Stimulated activated naive CD4-positive, alpha-beta T cell treated with Interleukin-2 at 50 U/mL for 16 hours (primary cell): ENCODE results near the gene RAB24.
"Not testable (repeated sequence)": the region's sequence is repeated elsewhere in the genome, so short reads cannot be mapped to it uniquely, and the experiment has no call there.

Source experiments
- DNase-seq: peaks from one replicate; lab custom pipeline; 2025; lab: John Stamatoyannopoulos, UW

The RAB24 gene

DNA sequence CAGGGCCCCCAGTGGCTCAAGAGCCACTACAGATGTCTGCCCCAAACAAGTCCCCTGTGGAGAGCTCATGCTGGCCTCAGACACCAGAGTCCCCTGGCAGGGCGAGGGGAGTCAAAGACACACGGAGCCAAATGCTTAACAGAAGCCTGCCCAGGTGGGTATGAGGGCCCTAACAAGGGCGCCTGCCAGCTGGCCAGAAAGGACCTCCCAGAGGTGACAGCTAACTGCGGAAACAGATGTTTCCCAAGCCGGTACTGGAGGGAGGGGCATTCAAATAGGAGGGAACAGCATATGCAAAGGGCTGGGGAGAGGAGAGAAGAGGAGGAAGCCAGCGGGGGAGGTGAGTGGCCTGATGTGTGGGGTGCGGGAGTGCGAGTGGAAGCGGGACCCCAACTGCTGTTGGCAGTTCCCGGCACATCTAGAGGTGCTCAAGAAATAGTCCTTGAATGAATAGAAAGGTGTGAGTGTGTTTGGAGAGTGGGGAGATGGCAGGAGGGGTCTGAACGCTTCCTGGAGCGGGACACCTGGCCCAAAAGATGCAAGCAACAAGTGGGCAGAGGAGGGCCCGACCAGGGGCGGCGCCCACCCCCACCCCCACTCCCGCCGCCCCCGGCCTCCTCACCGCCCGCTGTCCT lies 7.4 kb upstream of the RAB24 start:
- no peak for DNase-seq

- no peak for DNase-seq
Measured at GRCh38 chr5:177310332-177310731, 6.8 kb upstream of the RAB24 start.

- peak; percentile 63 for DNase-seq
Measured at GRCh38 chr5:177309351-177310191, 6.1 kb upstream of the RAB24 start.

GRCh38 chr5:177308740-177309139 lies 5.2 kb upstream of the RAB24 start:
- no peak for DNase-seq

DNA sequence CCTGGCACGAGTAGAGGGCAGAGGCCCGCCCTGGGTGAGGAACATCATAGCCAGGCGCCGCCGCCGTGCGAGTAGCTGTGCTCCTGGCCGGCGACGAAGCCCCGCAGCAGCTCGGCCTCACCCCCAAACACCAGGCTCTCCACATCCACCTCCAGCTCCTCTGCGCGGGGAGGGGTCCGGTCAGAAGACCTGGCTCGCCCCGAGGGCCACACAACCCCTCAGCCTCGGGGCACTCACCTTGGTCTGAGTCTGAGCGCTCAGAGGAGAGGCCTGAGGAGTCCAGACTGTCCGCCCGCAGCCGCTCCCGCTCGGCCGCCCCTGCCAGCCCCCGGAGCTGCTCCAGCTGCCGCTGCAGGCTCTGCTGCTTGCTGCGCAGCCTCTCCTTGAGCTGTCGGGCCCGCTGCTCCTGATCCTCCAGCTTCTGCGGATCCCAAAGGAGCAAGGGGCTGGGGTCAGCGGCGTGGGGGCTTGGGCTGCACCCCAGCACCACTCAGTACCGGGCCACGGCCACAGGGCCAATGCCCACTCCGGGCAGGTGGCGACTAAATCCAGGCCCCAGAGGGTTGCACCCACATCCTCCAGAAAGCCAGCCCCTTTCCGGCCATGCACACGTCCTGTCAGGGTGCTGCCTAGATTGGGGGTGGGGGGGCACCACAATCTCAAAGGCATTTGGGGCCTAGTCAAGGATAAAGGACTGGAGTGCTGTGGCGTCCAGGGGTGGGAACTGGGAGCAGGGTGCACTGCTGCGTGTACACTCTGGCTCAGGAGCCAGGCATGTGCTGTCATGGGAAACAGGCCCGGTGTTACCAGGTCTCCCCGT lies 4.2 kb upstream of the RAB24 start:
- no peak for DNase-seq

GRCh38 chr5:177306674-177307543 lies 3.4 kb upstream of the RAB24 start:
- DNase-seq = no peak

DNA sequence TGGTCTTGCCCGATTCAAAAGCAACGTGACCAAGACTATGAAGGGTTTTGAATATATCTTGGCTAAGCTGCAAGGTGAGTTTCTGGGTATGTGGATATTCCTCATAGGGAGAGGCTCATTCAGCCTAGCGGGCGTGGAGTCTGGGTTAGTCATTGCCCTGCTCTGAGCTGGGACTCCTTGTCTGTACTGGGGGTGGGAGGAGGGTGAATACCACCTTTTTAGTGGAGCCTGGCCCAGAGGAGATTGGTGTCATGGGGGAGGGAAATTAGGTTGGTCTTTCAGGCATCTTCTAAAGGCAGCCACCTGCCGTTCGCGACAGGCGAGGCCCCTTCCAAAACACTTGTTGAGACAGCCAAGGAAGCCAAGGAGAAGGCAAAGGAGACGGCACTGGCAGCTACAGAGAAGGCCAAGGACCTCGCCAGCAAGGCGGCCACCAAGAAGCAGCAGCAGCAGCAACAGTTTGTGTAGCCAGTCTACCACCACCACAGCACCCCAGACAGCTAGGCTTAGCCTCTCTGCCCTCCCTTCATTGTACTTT lies 2.7 kb upstream of the RAB24 start:
- not testable (repeated sequence) for DNase-seq

DNA sequence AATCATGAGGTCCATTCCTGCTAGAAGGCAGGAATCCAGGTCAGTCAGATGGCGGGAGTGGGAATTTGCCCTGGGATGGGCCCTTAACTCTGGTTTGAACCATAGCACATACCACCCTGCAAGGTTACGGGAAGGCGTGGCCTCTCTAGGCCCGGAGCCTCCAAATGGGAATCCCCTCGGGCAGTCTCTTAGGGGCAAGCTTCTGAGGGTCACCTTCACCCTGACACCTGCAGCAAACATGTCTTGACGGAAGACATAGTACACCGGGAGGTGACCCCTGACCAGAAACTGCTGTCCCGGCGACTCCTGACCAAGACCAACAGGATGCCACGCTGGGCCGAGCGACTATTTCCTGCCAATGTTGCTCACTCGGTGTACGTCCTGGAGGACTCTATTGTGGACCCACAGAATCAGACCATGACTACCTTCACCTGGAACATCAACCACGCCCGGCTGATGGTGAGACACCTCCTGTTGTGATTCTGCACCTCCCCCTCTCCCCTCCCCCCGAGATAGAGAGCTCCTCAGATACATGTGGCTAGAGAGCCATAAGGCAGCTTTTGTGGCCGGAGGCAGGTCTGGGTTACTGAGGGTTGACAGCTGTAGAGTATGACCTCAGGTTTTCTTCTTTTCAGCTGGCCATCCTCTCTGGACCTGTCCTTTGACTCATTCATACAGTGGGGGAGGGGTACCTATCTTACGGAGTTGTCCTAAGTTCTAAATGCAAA lies 1.0 kb upstream of the RAB24 start:
- DNase-seq = peak; percentile 20

- DNase-seq = no peak
Measured at GRCh38 chr5:177303925-177304391, 439 bp upstream of the RAB24 start.

GRCh38 chr5:177302354-177303110 lies 987 bp downstream of the RAB24 start:
- no peak for DNase-seq

DNA sequence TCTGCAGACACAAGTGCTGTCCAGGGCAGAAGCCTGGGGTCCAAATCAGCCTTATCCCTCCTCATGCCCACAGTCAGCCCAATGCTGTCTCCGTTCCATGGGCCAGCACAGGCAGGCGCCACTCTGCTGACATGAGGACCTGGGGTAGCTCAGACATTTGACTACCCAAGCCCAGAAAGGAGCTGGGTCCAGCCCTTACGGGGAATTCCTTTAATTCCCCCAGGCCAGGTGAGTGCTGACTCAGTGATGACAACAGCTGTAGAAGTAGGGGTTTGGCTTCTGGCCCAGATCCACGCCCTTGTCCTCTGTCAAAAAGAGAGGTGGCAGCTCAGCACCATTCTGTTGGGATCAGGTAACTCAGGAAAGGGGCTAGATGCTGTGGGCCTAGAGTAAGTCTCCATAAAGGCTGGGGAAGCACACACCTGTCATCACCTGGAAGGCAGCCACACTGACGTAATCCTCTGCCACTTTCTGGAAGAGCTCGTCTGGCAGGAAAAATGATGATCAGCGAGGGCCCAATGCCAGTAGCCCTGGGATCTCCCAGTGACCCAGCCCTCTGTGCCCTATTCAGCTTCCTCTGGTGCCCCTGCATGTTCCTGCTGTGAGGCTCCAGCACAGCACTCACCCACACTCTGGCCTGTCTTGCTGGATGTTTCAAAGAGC lies 1.9 kb downstream of the RAB24 start:
- DNase-seq = peak; percentile 9

- DNase-seq = no peak
Measured at GRCh38 chr5:177300951-177301350, 2.6 kb downstream of the RAB24 start.

DNA sequence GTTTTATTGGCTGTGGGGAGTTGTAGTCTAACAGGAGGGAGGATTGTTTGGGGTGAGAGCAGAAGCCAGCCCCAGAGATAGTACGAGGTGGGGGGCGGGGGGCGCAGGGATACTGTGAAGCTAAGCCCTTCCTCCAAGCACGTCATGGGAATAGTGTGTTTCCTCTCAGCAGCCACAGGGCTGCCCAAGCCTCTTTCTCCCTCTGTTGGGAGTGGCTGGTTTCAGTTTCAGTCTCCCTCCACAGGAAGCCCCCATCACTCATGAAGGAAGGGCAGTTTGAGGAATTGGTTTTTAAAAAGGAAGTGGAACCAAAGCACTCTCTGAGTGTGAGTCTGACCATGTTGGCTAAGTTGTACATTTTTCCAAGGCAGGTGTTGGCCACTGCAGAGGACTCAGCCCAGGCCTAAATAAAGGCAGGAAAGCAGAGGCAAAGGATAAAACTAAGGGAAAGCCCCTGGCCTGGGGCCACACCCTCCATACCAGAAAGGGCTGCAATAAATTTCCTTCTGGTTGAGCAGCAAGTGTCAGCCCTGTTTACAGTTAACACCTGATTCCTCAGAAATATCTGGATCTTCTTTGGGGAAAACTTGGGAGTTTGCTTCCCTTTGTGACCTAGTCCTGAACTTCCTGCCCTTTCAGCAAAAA lies 3.2 kb downstream of the RAB24 start:
- DNase-seq = peak; percentile 40

- DNase-seq = no peak
Measured at GRCh38 chr5:177299697-177300096, 3.8 kb downstream of the RAB24 start.

DNA sequence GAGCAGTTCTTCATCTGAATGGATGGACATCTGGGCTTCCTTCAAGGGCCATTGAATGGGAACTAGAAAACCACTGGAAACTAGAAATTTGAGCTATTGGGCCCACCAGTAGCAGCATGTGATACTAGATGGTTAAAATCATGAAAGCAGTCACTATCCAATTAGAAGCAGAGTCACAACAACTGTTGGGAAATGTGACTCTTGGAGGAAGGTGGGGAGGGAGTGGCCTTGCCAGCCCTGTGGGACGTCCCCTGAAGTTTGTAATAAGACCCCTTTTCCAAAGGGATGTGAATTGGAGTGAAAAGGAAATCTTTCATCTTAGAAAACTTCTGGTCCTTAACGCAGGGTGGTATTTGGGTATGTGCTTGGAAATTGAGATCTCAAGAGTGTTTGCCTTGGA lies 5.6 kb downstream of the RAB24 start:
- DNase-seq = no peak

- DNase-seq = no peak
Measured at GRCh38 chr5:177296581-177296980, 6.9 kb downstream of the RAB24 start.

DNA sequence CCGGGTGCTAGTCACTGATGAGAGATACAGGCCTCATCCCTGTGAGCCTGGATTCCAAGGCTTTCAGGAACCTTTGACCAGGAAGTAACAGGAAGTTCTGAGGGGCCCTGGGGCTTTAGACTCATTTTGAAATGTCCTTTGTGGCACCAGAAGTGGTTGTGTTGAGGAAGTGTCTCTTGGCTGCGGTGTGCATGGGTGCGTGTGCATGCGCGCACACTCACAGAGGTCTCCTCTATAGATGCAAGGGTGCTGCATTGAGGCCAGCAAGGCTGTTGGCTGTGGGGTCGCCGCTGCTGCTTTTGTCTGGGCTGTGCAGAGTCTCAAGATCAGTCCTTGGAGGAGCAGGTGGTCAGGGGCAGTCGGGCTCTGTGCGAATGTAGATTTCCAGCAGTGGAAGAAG lies 7.6 kb downstream of the RAB24 start:
- DNase-seq = no peak

DNA sequence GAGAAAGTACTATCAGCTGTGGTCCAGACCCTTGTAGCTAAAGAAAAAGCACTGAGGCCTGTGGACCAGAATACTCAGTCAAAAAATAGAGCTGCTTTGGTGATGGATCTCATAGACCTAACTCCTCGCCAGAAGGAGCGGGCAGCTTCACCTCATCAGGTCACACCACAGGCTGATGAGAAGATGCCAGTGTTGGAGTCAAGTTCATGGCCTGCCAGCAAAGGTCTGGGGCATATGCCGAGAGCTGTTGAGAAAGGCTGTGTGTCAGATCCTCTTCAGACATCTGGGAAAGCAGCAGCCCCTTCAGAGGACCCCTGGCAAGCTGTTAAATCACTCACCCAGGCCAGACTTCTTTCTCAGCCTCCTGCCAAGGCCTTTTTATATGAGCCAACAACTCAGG lies 8.9 kb downstream of the RAB24 start:
- no peak for DNase-seq
